GM12892 (cell line): ENCODE measurements around the gene CYP20A1. TPM values are rescaled to one million over a fixed set of nuclear protein-coding genes. Genes with fewer than 3 reads are reported as not detected.
"Not testable (repeated sequence)": the region's sequence is repeated elsewhere in the genome, so short reads cannot be mapped to it uniquely, and the experiment has no call there.

ENCODE experiments used
- DNase-seq: peaks from one replicate; pipeline ENCODE4 v3.0.0; 2011; ENCODE audit not compliant: insufficient read length
- FAIRE-seq: peaks from 2 replicates; lab custom pipeline; 2011; peaks lifted over from hg19 to GRCh38; lab: Jason Lieb, UNC
- POLR2A ChIP-seq: IDR thresholded peaks from 2 replicates; pipeline ENCODE4 v1.6.1; 2011; ENCODE audit warnings: low read depth, low read length, control low read depth
- POLR2AphosphoS5 ChIP-seq: IDR thresholded peaks from 2 replicates; pipeline ENCODE4 v1.6.1; 2011; ENCODE audit warnings: low read depth, low read length, control low read depth
- TAF1 ChIP-seq: IDR thresholded peaks from 2 replicates; pipeline ENCODE4 v1.6.1; 2011; ENCODE audit warnings: low read depth, mild to moderate bottlenecking, control low read depth, low read length, borderline replicate concordance
- polyA plus RNA-seq: library from polyadenylated mRNA; unstranded; fragments of >200 nt; gene quantifications from one replicate; pipeline ENCODE4 v1.2.1, GENCODE V29; 2012; ENCODE audit warnings: missing spikeins, inconsistent platforms; ENCODE audit not compliant: missing spikeins

The CYP20A1 gene
- polyA plus RNA-seq, result 8.1 TPM

DNA sequence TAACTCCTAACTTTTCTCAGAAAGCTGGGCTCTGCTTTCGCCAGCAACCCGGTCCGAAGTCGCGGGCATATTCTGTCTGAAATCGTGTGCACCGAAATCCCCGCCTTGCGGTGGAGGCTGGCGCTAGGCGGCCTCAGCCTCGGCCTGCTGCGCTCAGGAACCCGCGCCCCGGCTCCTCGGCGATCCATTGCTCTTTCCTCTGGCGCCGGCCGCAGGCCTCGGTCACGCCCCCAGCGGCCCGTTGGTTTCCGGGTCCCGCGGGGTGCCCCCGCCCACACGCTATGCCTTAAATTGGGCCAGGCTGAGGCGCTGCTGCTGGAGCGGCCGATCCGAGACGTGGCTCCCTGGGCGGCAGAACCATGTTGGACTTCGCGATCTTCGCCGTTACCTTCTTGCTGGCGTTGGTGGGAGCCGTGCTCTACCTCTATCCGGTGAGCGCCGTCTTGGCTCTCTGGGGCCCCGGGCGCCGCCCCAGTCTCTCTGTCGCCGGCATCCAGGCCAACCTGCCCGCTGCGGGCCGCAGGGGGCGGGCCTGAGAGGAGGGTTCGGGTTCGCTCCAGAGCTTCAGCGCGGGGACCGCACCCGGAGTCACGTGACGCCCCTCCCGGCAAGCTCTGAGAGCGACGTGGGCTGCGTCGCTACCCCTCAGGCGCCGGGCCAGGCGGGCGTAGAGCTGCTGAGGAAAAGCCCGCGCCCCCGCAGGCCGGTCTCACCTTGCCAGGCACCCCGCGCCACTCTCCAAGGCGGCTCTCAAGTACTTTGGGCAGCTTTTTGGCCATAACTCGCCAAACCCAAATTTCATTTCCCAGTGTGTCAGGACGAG is at the start of gene CYP20A1:
Gene CYP20A1 (plus strand): TSS at position 315 of the 823 bp plus-strand sequence. CDS start 45 bp downstream, at position 360.
- FAIRE-seq, result peak; percentile 96
- no peak; the same call in none of the 2 replicates for TF ChIP-seq TAF1
- peak; percentile 98 for TF ChIP-seq POLR2AphosphoS5
- peak; percentile 97 for TF ChIP-seq POLR2A
- DNase-seq, result peak; percentile 85

GRCh38 chr2:203190547-203190946 is 48.3 kb upstream of the CYP20A1 start:
- not testable (repeated sequence) for FAIRE-seq

DNA sequence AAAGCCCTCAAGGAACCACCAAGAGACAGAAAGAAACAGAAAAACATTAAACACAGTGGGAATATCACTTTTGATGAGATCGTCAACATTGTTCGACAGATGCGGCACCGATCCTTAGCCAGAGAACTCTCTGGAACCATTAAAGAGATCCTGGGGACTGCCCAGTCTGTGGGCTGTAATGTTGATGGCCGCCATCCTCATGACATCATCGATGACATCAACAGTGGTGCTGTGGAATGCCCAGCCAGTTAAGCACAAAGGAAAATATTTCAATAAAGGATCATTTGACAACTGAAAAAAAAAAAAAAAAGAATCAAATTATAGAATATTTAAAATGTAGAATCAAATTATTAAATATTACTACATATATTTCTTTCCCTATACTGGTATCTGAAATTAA is 47.8 kb upstream of the CYP20A1 start:
- not testable (repeated sequence) for FAIRE-seq

More at GRCh38 chr2:203190547-203190946, 48.3 kb upstream of the CYP20A1 start:
- DNase-seq, result not testable (repeated sequence)

GRCh38 chr2:203191961-203192360 is 46.9 kb upstream of the CYP20A1 start:
- FAIRE-seq (no peak), DNase-seq (no peak)
- TF ChIP-seq POLR2A (no peak), POLR2AphosphoS5 (no peak), TAF1 (no peak)

More for the DNA sequence above, 47.8 kb upstream of the CYP20A1 start:
- DNase-seq, result not testable (repeated sequence)

GRCh38 chr2:203195331-203196036 is 43.3 kb upstream of the CYP20A1 start:
- peak; percentile 27 for FAIRE-seq

GRCh38 chr2:203200866-203201265 is 38.0 kb upstream of the CYP20A1 start:
- no peak for DNase-seq
- TF ChIP-seq TAF1 (no peak), POLR2A (no peak), POLR2AphosphoS5 (no peak)
- FAIRE-seq, result no peak

More at GRCh38 chr2:203195331-203196036, 43.3 kb upstream of the CYP20A1 start:
- no peak for TF ChIP-seq TAF1
- no peak for TF ChIP-seq POLR2A
- TF ChIP-seq POLR2AphosphoS5, result no peak
- no peak for DNase-seq

GRCh38 chr2:203201426-203201825 is 37.4 kb upstream of the CYP20A1 start:
- TF ChIP-seq TAF1, result no peak
- no peak for TF ChIP-seq POLR2A
- no peak for TF ChIP-seq POLR2AphosphoS5
- DNase-seq (no peak), FAIRE-seq (no peak)

DNA sequence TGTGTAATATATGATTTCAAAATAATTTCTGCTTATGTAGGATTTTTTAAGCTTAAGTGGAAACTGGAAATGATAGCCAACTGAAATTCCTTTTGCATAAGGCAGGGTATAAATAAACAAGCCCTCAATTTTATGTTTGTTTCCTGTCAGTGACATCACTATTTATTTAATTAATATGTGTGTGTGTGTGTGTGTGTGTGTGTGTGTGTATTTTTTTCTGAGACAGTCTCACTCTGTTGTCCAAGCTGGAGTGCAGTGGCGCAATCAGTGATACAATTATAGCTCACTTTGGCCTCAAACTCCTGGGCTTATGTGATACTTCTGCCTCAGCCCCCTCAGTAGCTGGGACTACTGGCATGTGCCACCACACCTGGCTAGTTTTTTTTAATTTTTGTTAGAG is 29.3 kb upstream of the CYP20A1 start:
- TF ChIP-seq TAF1 (no peak), POLR2A (no peak), POLR2AphosphoS5 (no peak)

GRCh38 chr2:203225423-203226039 is 13.3 kb upstream of the CYP20A1 start:
- peak; percentile 84 for FAIRE-seq
- DNase-seq, result no peak
- no peak for TF ChIP-seq POLR2AphosphoS5
- TF ChIP-seq POLR2A, result no peak
- no peak for TF ChIP-seq TAF1

More for the DNA sequence above, 29.3 kb upstream of the CYP20A1 start:
- no peak for FAIRE-seq
- no peak for DNase-seq

DNA sequence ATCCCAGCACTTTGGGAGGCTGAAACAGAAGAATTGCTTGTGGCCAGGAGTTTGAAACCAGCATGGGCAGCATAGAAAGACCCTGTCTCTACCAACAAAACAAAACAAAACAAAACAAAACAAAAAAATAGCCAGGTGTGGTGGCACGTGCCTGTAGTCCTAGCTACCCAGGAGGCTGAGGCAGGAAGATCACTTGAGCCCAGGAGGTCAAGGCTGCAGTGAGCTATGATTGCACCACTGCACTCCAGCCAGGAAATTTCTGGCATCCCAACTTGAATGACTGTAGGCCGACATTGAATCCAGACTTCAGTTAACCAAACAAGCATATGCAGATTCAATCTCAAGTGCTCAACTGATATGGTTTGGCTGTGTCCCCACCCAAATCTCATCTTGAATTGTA is 9.1 kb upstream of the CYP20A1 start:
- FAIRE-seq, DNase-seq: not testable (repeated sequence)

GRCh38 chr2:203237346-203238238 is 1.2 kb upstream of the CYP20A1 start:
- DNase-seq (no peak), FAIRE-seq (peak; percentile 24)

More at GRCh38 chr2:203237346-203238238, 1.2 kb upstream of the CYP20A1 start:
- TF ChIP-seq TAF1 (no peak), POLR2A (no peak), POLR2AphosphoS5 (no peak)
